GM19240 (cell line): ENCODE measurements around the gene ARHGAP32.

Experiments used
- DNase-seq: peaks from one replicate; pipeline ENCODE4 v3.0.0; 2011; ENCODE audit warnings: low spot score; ENCODE audit not compliant: insufficient read length

ARHGAP32 gene

DNA sequence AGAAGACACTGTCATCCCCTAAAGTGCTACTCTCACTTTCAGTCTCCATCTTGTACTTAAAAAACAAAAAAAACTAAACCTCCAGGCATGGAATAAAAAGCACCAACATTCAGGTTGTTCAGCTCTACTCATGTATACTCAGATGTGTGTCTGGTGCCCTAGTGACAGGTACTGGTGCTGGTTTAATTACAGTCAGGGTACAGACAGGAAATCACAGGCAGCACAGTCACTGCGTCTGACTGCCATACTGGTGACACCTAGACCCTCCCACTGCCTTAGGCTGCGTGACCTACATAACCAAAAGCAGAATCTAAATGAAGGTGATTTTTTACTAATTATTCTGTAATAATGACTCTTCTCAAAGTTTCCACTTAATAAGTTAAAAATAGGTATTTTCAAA lies at the start of gene ARHGAP32:
Gene ARHGAP32 (minus strand): TSS at position 176 of the 400 bp plus-strand sequence. CDS start 127 bp downstream, at position 49.
- no peak for DNase-seq

GRCh38 chr11:129239207-129239606 lies 47.1 kb upstream of the ARHGAP32 start:
- no peak for DNase-seq

GRCh38 chr11:129237880-129238638 lies 45.9 kb upstream of the ARHGAP32 start:
- DNase-seq, result no peak

GRCh38 chr11:129237456-129237855 lies 45.3 kb upstream of the ARHGAP32 start:
- DNase-seq, result no peak

GRCh38 chr11:129236850-129237249 lies 44.7 kb upstream of the ARHGAP32 start:
- no peak for DNase-seq

DNA sequence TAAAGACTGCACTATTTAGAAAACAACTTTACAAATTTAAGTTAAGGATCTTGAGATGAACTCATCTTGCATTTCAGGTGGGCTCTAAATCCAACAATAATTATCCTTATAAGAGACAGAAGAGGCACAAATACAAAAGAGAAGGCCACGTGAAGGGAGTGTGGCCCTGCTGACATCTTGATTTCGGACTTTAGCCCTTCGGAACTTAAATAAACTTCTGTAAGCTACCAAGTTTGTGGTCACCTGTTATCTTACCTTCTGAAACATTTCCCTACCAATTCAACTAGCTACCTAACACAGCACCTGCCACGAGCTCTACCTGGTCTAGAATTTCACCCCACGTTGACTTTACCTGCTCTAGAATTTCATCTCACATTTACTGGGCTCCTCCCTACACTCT lies 42.9 kb upstream of the ARHGAP32 start:
- DNase-seq, result no peak

- no peak for DNase-seq
Measured at GRCh38 chr11:129230006-129230405, 37.9 kb upstream of the ARHGAP32 start.

DNA sequence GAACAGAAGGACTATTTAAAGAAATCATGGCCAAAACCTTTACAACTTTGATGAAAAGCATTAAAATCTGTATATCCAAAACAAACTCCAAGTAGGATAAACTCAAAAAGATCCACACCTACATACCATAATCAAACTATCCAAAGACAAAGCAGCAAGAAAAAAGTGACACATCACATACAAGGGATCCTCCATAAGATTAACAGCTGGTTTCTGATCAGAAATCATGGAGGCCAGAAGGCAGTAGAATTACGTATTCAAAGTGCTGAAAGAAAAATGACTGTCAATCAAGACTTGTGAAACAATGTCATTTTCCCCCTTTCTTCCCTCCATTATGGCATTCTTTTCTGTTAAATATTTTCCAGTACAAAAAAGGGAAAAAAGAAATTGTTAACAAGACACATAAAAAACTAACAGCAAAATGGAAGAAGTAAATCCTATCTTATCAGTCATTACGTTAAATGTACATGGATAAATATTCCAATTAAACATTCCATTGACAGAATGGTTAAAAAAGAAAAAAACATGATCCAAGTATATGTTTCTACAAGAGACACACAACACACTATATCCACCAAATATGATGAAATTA lies 34.2 kb upstream of the ARHGAP32 start:
- no peak for DNase-seq

- no peak for DNase-seq
Measured at GRCh38 chr11:129225190-129225589, 33.1 kb upstream of the ARHGAP32 start.

GRCh38 chr11:129224538-129224937 lies 32.4 kb upstream of the ARHGAP32 start:
- DNase-seq, result no peak

- DNase-seq, result no peak
Measured at GRCh38 chr11:129223701-129224149, 31.6 kb upstream of the ARHGAP32 start.

DNA sequence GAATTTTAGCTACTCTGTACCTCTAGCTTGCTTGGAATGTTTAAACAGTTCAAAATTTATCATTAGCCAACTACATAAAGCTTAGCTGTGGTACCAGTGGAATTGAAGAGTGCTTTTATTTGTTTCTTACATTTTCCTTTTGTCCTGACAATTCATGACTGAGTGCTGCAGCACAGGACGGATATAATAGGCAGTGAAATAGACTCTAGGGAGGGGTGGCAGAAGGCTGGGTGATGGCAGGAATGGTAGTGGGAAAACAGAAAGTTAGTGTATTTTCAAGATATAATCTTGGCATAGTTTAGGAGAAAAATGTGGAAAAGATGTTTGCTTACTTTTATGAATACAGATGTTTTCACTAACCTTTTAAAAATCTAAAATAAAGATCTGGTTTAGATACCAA lies 31.1 kb upstream of the ARHGAP32 start:
- DNase-seq, result no peak

DNA sequence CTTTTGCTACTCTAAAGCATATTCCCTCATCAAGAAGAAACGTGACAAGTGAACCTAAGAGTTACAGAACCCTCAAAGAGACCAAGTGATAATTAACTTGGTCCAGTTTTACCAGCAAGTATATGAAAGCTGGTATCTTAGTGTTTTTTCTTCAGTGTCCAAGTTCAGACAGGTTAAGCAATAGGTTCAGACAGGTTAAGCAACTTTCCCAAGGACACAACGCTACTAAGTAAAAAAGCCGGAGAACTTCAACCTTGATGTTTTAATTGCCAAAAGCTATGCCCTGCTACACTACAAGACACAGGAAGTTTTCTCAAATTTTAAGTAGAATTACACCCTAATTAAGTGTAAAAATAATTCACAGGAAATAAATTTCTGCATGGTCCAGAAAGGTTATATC lies 30.0 kb upstream of the ARHGAP32 start:
- DNase-seq, result no peak

DNA sequence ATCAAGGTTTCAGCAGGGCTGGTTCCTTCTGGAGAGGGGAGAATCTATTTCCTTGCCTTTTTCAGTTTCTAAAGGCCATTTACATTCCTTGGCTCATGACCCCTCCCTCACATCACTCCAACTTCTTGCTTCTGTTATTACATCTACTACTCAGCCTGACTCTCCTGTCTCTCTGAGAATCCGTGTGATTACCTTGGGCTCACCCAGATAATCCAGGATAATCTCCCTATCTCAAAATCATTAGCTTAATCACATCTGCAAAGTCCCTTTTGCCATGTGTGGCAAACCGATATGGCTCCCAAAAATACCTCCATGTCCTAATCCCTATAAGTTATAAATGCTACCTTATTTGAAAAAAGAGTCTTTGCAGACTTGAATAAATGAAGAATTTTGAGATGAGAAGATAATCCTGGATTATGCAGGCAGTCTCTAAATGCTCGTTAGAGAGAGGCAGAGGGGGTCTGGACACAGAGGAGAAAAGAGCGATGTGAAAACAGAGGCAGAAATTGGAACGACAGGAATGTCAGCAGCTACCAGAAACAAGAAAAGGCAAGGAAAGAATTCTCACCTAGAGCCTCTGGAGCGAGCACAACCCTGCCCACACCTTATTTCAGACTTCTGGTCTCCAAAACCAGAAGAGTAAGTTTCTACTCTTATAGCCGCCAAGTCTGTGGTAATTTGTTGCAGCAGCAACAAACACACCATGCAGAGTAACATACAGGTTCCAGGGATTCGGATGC lies 23.6 kb upstream of the ARHGAP32 start:
- no peak for DNase-seq

DNA sequence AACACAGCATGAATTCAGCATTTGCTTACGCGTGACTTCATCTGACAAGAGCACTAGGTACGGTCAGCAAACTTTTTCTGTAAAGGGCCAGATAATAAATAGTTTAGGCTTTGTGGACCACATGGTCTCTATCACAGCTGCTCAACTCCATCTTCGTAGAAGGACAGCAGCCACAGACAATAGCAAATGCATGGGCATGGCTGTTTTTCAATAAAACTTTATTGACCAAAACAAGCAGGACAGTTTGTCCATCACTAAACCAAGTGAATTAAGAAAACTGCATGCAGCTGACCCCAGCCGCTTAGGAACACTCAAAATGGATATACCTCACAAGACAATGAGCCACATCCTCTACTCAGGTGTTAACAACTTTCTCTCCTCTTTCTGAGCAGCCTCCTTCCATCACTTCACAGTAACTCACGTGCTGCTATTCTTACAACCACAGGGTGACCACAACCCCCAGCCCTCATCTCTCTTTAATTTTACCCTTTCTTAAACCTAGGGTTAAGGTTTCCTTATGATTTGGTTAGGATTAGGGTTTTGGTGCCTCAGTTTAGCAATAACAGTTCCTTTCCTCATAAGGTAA lies 22.7 kb upstream of the ARHGAP32 start:
- DNase-seq, result no peak

DNA sequence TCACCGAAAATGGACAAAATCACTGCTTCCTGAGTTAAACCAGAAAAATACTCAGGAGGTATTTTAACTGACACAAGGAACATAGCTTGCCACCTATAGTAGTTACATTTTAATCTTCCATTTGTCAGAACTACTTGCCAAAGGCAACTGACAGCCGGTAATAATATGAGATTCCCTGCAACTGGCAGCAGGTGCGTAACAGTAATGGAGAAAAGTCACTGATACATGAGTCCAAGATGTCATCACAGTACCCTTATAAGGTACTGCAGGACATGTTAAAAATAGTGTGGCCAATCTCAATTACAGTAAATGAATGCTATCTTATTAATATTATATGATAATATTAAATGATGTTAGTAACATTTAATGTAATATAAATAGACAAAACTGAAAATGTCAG lies 21.1 kb upstream of the ARHGAP32 start:
- no peak for DNase-seq

GRCh38 chr11:129211397-129211796 lies 19.3 kb upstream of the ARHGAP32 start:
- DNase-seq, result no peak

- no peak for DNase-seq
Measured at GRCh38 chr11:129210831-129211181, 18.7 kb upstream of the ARHGAP32 start.

DNA sequence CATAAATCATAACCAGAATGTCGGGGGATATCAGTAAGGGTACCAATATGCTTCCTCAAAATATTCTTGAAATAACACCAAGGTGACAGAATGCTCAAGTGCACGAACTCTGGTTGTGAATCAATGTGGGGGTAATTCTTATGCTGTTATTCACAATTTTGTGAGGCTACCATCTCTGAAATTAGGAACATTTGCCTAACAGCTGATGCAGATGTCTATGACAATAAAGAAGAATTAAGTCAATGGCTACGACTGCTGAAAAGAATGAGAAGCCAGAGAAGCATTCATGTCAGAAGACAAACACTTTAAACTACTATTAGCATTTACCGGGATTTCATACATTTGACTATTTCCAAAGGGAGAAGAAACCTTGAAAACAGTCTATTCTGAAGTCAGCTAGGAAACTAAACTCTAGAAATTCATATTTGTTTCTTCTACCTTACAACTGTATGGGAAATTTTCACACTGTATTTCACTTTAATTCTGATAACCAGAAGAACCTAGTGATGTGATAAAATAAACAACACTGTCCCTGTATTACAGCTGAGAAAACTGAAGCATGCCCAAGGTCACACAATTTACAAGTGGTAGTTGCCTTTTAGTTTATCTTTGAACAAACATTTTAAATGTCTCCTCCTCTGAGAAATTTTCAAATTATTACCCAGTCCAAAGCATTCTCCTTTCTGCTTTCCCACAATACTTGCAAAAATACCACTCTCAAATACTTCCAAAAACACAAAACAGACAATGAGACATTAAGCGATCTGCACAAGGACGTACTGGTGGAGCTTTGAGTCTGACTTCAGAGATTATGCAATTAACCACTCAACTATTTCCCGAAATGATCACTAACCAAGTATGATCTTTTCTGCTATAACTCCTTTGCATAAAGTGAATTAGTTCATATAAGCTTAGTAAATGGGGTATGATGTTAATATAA lies 18.0 kb upstream of the ARHGAP32 start:
- DNase-seq, result no peak

DNA sequence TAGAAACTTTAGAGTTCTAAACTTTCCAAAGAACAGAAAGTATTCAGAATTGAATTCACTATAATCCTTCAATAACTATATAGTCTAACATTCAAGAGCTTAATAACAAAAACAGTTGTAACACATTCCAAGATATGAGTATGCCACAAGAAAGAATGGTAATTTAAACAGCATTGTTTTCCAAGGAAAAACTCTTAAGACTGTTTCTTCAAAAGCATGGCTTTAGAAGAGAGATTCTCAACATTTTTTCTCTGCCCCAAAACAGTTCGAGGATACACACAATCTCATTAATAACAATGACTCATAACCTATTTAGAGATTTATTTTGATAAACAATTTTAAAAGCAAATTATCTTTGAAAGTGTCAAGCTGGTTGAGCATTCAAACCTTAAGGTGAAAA lies 16.7 kb upstream of the ARHGAP32 start:
- DNase-seq, result no peak
